Omental fat pad (tissue), 4 donors: ENCODE measurements around the gene ABR. TPM values are rescaled to one million over a fixed set of nuclear protein-coding genes. Genes with fewer than 3 reads are reported as not detected.

Experiments used
- ATAC-seq: fragments of 150-250 bp; one replicate; pipeline ENCODE4 v1.9.1; 2016; ENCODE audit warnings: mild to moderate bottlenecking, moderate library complexity; ENCODE audit not compliant: low FRiP score
- DNase-seq: peaks from one replicate; pipeline ENCODE4 v3.0.0-alpha.2; 2019; ENCODE audit warnings: low spot score
- CTCF ChIP-seq, 3 donors: fragments of 450-650 bp; IDR thresholded peaks; one replicate each; pipeline ENCODE4 v1.5.1; 2016 to 2017; ENCODE audit warnings: antibody characterized with exemption in 3 of 3, mild to moderate bottlenecking in 3 of 3, moderate library complexity in 2 of 3
- total RNA-seq, 4 donors: library from RNA; depleted of rRNA; stranded (reverse); fragments of >200 nt; gene quantifications; one replicate each; pipeline ENCODE4 v1.1.0, GENCODE V29; 2016

ABR gene
- total RNA-seq, 4 donors from 2014 or later, result 51.1 to 92.1 (median 75.8) TPM

- no peak for TF ChIP-seq CTCF (IDR thresholded peaks at IDR 0.05)
- DNase-seq (no peak), ATAC-seq (no peak)
These were observed 172.3 kb downstream of the ABR start for GRCh38 chr17:1007310-1008007.

GRCh38 chr17:1006054-1006453, 173.7 kb downstream of the ABR start:
- no peak for DNase-seq
- ATAC-seq, result no peak

GRCh38 chr17:1005361-1005946, 174.3 kb downstream of the ABR start:
- DNase-seq, result no peak
- no peak for TF ChIP-seq CTCF (IDR thresholded peaks at IDR 0.05)
- ATAC-seq, result peak; percentile 5

More at GRCh38 chr17:1006054-1006453, 173.7 kb downstream of the ABR start:
- no peak for TF ChIP-seq CTCF (IDR thresholded peaks at IDR 0.05)

GRCh38 chr17:1004769-1005295, 174.9 kb downstream of the ABR start:
- no peak for DNase-seq
- TF ChIP-seq CTCF (IDR thresholded peaks at IDR 0.05), result no peak
- no peak for ATAC-seq

GRCh38 chr17:1003972-1004768, 175.6 kb downstream of the ABR start:
- ATAC-seq (no peak), DNase-seq (no peak)
- no peak for TF ChIP-seq CTCF (IDR thresholded peaks at IDR 0.05)

- DNase-seq (no peak), ATAC-seq (peak; percentile 1)
- TF ChIP-seq CTCF (IDR thresholded peaks at IDR 0.05), result no peak
These were observed 176.2 kb downstream of the ABR start for GRCh38 chr17:1003633-1003971.
